Endodermal cell (in vitro differentiated cells): ENCODE results near the gene B4GALT6. TPM values are rescaled to one million over a fixed set of nuclear protein-coding genes. Genes with fewer than 3 reads are reported as not detected.

ENCODE experiments used
- DNase-seq: peaks from one replicate; pipeline ENCODE4 v3.0.0-alpha.2; 2017
- H3K27ac ChIP-seq: 2 replicates; pipeline ENCODE4 v1.5.1; 2013; ENCODE audit warnings: mild to moderate bottlenecking, low read depth, low read length, moderate library complexity
- H3K27me3 ChIP-seq: 2 replicates; pipeline ENCODE4 v1.6.1; 2013; ENCODE audit warnings: mild to moderate bottlenecking, low read length, moderate library complexity; ENCODE audit not compliant: insufficient read depth, control insufficient read depth, poor library complexity, severe bottlenecking
- H3K36me3 ChIP-seq: 2 replicates; pipeline ENCODE4 v1.7.0; 2013; ENCODE audit warnings: mild to moderate bottlenecking, low read length, moderate library complexity; ENCODE audit not compliant: control insufficient read depth, insufficient read depth
- H3K4me1 ChIP-seq: one replicate; pipeline ENCODE4 v1.7.0; 2013; ENCODE audit warnings: low read length; ENCODE audit not compliant: control insufficient read depth, insufficient read depth
- H3K4me3 ChIP-seq: 2 replicates; pipeline ENCODE4 v1.5.1; 2013; ENCODE audit warnings: mild to moderate bottlenecking, low read length, moderate library complexity
- H3K9ac ChIP-seq: 2 replicates; pipeline ENCODE4 v1.6.1; 2013; ENCODE audit warnings: mild to moderate bottlenecking, low read length, moderate library complexity; ENCODE audit not compliant: poor library complexity, severe bottlenecking; ENCODE audit errors: extremely low read depth
- H3K9me3 ChIP-seq: 2 replicates; pipeline ENCODE4 v1.6.1; 2013; ENCODE audit warnings: mild to moderate bottlenecking, low read length, moderate library complexity; ENCODE audit not compliant: control insufficient read depth
- H3K27ac Mint-ChIP-seq: 2 replicates; pipeline ENCODE4 v1.8.0; 2020; ENCODE audit warnings: mixed read lengths
- H3K27me3 Mint-ChIP-seq: 2 replicates; pipeline ENCODE4 v1.8.0; 2021; ENCODE audit warnings: mild to moderate bottlenecking, mixed read lengths; ENCODE audit not compliant: insufficient read depth
- H3K36me3 Mint-ChIP-seq: 2 replicates; pipeline ENCODE4 v1.8.0; 2020; ENCODE audit warnings: low read depth, mixed read lengths
- H3K4me1 Mint-ChIP-seq: 2 replicates; pipeline ENCODE4 v1.8.0; 2020; ENCODE audit warnings: mixed read lengths
- H3K4me3 Mint-ChIP-seq: 2 replicates; pipeline ENCODE4 v1.8.0; 2020; ENCODE audit warnings: mild to moderate bottlenecking, moderate library complexity, mixed read lengths
- H3K9me3 Mint-ChIP-seq: 2 replicates; pipeline ENCODE4 v1.8.0; 2020; ENCODE audit warnings: mild to moderate bottlenecking, mixed read lengths
- WGBS, 2 experiments: methylation state at CpG; one replicate each; pipeline versions ENCODE4 v1.1.5 to v1.1.7; 2013; ENCODE audit warnings: missing lambda C conversion rate in 2 of 2, mixed read lengths in 1 of 2; ENCODE audit not compliant: insufficient coverage in 1 of 2, insufficient read length in 1 of 2; 5-methylcytosine and 5-hydroxymethylcytosine counted together
- total RNA-seq, 2 donors: library from RNA; stranded (reverse); fragmentation: NEBNext Ultra II Directional in 1 of 2; extraction: Animal tissue kit (Norgen Biotek cat#: 25700) in 1 of 2; gene quantifications; 2 replicates in 1 of 2; 3 replicates in 1 of 2; pipeline ENCODE4 v1.2.1, GENCODE V29; 2021
- TF ChIP-seq, protein P1 (sequence below): fragments of 200-600 bp; sonication (generic); conservative IDR thresholded peaks from 2 replicates; pipeline ENCODE4 v1.5.0; 2021; ENCODE audit warnings: antibody characterized with exemption, mild to moderate bottlenecking

B4GALT6 gene
- total RNA-seq, 2 donors from 2014 or later, result 47.7 to 48.4 TPM

DNA sequence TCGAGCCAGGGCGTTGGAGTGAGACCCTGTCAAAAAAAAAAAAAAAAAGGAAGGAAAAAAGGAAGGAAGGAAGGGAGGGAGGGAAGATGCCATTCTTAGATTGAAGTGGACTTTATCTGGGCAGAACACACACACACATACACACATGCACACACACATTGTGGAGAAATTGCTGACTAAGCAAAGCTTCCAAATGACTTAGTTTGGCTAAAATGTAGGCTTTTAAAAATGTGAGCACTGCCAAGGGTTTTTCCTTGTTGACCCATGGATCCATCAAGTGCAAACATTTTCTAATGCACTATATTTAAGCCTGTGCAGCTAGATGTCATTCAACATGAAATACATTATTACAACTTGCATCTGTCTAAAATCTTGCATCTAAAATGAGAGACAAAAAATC, 93.3 kb downstream of the B4GALT6 start:
- H3K27ac Mint-ChIP-seq, result no peak overlapping the region
- no peak overlapping the region for H3K4me3 Mint-ChIP-seq

GRCh38 chr18:31590570-31590969, 93.8 kb downstream of the B4GALT6 start:
- TF ChIP-seq, protein P1, sequence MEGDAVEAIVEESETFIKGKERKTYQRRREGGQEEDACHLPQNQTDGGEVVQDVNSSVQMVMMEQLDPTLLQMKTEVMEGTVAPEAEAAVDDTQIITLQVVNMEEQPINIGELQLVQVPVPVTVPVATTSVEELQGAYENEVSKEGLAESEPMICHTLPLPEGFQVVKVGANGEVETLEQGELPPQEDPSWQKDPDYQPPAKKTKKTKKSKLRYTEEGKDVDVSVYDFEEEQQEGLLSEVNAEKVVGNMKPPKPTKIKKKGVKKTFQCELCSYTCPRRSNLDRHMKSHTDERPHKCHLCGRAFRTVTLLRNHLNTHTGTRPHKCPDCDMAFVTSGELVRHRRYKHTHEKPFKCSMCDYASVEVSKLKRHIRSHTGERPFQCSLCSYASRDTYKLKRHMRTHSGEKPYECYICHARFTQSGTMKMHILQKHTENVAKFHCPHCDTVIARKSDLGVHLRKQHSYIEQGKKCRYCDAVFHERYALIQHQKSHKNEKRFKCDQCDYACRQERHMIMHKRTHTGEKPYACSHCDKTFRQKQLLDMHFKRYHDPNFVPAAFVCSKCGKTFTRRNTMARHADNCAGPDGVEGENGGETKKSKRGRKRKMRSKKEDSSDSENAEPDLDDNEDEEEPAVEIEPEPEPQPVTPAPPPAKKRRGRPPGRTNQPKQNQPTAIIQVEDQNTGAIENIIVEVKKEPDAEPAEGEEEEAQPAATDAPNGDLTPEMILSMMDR, result no peak
- 81 to 92% methylated on average over 2 to 3 of the region's 8 CpGs for WGBS, 2 experiments
- Mint-ChIP-seq H3K36me3 (no peaks in the 10 kb centered on the region), H3K9me3 (no peaks in the 10 kb centered on the region), H3K27me3 (no peaks in the 10 kb centered on the region), H3K4me1 (peaks cover 8% of the 10 kb centered on the region), H3K27ac (no peak overlapping the region), H3K4me3 (no peak overlapping the region)
- Histone ChIP-seq H3K4me1 (peaks cover 3% of the 10 kb centered on the region), H3K4me3 (no peak overlapping the region), H3K27me3 (no peaks in the 10 kb centered on the region), H3K36me3 (no peaks in the 10 kb centered on the region), H3K9me3 (peaks cover 5% of the 10 kb centered on the region), H3K27ac (no peak overlapping the region), H3K9ac (no peak overlapping the region)
- DNase-seq, result no peak

More for the DNA sequence above, 93.3 kb downstream of the B4GALT6 start:
- H3K36me3 Mint-ChIP-seq, result no peaks in the 10 kb centered on the region
- peaks cover 5% of the 10 kb centered on the region for H3K9me3 ChIP-seq
- no peaks in the 10 kb centered on the region for H3K9me3 Mint-ChIP-seq
- TF ChIP-seq, protein P1, result no peak
- no peak for DNase-seq
- no peaks in the 10 kb centered on the region for H3K36me3 ChIP-seq
- no peak overlapping the region for H3K9ac ChIP-seq
- 94% methylated on average over 2 of the region's 2 CpGs; no CpG with 5 or more reads in 1 of the 2 experiments for WGBS, 2 experiments
- H3K4me3 ChIP-seq, result no peak overlapping the region
- H3K27me3 ChIP-seq, result no peaks in the 10 kb centered on the region
- no peak overlapping the region for H3K27ac ChIP-seq
- H3K27me3 Mint-ChIP-seq, result no peaks in the 10 kb centered on the region
- H3K4me1 ChIP-seq, result peaks cover 3% of the 10 kb centered on the region
- H3K4me1 Mint-ChIP-seq, result peaks cover 8% of the 10 kb centered on the region

GRCh38 chr18:31587529-31587928, 96.9 kb downstream of the B4GALT6 start:
- 20 to 90% methylated on average over 1 to 4 of the region's 4 CpGs for WGBS, 2 experiments
- peaks cover 8% of the 10 kb centered on the region for H3K4me1 Mint-ChIP-seq
- TF ChIP-seq, protein P1, result no peak
- no peak overlapping the region for H3K4me3 Mint-ChIP-seq
- H3K9ac ChIP-seq, result no peak overlapping the region
- H3K27me3 ChIP-seq, result no peaks in the 10 kb centered on the region
- H3K4me3 ChIP-seq, result no peak overlapping the region
- H3K27me3 Mint-ChIP-seq, result no peaks in the 10 kb centered on the region
- H3K9me3 Mint-ChIP-seq, result no peaks in the 10 kb centered on the region
- H3K9me3 ChIP-seq, result peaks cover 5% of the 10 kb centered on the region
- peaks cover 3% of the 10 kb centered on the region for H3K4me1 ChIP-seq
- H3K27ac ChIP-seq, result no peak overlapping the region
- H3K27ac Mint-ChIP-seq, result no peak overlapping the region
- no peak for DNase-seq
- no peaks in the 10 kb centered on the region for H3K36me3 ChIP-seq
- no peaks in the 10 kb centered on the region for H3K36me3 Mint-ChIP-seq
